ENCODE results near the gene SOX18. TPM values are rescaled to one million over a fixed set of nuclear protein-coding genes. Genes with fewer than 3 reads are reported as not detected.
A peak's percentile ranks its signal among the peaks of the same experiment; 100 is the strongest.

The SOX18 gene
- total and polyA plus RNA-seq, 2 of the 13 experiments (the other 11 are each of a cell fraction or from before 2014, with no cell fraction given), result 1.6 to 1.9 TPM

DNA sequence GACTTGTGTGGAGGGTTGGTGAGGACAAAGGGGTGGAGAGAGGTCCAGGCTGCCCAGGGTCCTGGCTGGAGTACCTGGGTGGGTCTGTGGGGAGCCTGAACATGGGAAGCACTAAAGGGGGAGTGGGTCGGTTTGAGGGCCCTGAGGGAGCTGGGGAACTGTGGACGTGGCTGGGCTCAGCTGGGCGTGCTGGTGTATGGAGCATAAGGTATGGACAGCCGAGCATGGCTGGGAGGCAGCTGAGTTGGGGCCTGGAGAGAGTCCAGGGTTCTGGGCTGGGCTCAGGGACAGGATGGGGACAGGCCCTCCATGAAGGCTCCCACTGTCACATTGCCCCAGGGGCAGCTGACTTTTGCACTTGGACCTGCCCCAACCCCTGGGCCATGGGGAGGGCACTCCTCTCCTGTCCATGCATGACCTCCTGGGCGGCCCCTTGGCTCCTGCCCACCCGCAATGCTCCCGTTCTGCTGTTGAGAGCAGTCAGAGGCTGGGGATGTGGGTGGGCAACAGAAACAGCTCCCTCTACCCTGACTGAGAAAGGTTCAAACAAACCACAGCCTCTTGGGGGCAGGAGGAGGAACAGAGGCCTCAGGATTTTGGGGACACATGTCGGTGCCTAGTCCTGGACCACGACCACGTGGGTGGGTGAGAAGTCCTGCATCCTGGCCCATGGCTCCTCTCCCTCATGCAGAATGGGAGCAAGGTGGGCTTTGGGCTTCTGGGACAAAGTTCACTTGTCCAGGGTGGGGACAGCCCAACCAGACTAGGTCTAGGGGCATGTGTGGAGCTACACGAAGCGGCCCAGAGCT, 9.0 kb downstream of the SOX18 start (continued):
- TF ChIP-seq ETV5 (CRISPR knock-in tag; IDR thresholded peaks at IDR 0.05; ENCODE audit: borderline replicate concordance) (no peak), YY1 (IDR thresholded peaks at IDR 0.05; ENCODE audit: insufficient read depth, insufficient replicate concordance, low read depth, low read length) (no peak), ISL2 (CRISPR knock-in tag; IDR thresholded peaks at IDR 0.05) (no peak; the same call in 1 of the 2 replicates), MIER2 (CRISPR knock-in tag; IDR thresholded peaks at IDR 0.05) (peak; percentile 70; the same call in 1 of the 2 replicates), ESRRA (CRISPR knock-in tag; IDR thresholded peaks at IDR 0.05; ENCODE audit: low read depth) (peak; percentile 82), ZNF101 (CRISPR knock-in tag; IDR thresholded peaks at IDR 0.05; ENCODE audit: borderline replicate concordance, low read depth) (no peak), SRSF4 (IDR thresholded peaks at IDR 0.05; ENCODE audit: low read depth, low read length, poor library complexity, severe bottlenecking) (peak; percentile 56), ZNF713 (CRISPR knock-in tag; IDR thresholded peaks at IDR 0.05) (no peak), IRF2 (CRISPR knock-in tag; IDR thresholded peaks at IDR 0.05) (no peak), EEA1 (CRISPR knock-in tag; IDR thresholded peaks at IDR 0.05; ENCODE audit: borderline replicate concordance) (no peak)
- TF ChIP-seq, protein P1, sequence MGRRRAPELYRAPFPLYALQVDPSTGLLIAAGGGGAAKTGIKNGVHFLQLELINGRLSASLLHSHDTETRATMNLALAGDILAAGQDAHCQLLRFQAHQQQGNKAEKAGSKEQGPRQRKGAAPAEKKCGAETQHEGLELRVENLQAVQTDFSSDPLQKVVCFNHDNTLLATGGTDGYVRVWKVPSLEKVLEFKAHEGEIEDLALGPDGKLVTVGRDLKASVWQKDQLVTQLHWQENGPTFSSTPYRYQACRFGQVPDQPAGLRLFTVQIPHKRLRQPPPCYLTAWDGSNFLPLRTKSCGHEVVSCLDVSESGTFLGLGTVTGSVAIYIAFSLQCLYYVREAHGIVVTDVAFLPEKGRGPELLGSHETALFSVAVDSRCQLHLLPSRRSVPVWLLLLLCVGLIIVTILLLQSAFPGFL (CRISPR knock-in tag; IDR thresholded peaks at IDR 0.05), result 0 out of 2 replicates have a peak, but pooled peaks have one; percentile 65
- TF ChIP-seq, protein P2, sequence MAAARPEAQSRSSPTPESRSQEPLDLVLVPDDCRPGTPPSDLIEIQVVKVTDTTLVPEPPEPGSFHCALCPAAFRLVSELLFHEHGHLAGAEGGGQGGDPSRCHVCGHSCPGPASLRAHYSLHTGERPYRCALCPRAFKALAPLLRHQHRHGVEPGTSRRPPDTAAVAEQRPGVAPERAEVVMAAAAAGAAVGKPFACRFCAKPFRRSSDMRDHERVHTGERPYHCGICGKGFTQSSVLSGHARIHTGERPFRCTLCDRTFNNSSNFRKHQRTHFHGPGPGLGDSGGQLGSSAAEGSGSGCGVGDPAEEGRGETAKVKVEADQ (CRISPR knock-in tag; IDR thresholded peaks at IDR 0.05; ENCODE audit: borderline replicate concordance), result no peak
- TF ChIP-seq, protein P3, sequence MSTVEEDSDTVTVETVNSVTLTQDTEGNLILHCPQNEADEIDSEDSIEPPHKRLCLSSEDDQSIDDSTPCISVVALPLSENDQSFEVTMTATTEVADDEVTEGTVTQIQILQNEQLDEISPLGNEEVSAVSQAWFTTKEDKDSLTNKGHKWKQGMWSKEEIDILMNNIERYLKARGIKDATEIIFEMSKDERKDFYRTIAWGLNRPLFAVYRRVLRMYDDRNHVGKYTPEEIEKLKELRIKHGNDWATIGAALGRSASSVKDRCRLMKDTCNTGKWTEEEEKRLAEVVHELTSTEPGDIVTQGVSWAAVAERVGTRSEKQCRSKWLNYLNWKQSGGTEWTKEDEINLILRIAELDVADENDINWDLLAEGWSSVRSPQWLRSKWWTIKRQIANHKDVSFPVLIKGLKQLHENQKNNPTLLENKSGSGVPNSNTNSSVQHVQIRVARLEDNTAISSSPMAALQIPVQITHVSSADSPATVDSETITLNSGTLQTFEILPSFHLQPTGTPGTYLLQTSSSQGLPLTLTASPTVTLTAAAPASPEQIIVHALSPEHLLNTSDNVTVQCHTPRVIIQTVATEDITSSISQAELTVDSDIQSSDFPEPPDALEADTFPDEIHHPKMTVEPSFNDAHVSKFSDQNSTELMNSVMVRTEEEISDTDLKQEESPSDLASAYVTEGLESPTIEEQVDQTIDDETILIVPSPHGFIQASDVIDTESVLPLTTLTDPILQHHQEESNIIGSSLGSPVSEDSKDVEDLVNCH (CRISPR knock-in tag; IDR thresholded peaks at IDR 0.05), result no peak
- TF ChIP-seq, protein P4, sequence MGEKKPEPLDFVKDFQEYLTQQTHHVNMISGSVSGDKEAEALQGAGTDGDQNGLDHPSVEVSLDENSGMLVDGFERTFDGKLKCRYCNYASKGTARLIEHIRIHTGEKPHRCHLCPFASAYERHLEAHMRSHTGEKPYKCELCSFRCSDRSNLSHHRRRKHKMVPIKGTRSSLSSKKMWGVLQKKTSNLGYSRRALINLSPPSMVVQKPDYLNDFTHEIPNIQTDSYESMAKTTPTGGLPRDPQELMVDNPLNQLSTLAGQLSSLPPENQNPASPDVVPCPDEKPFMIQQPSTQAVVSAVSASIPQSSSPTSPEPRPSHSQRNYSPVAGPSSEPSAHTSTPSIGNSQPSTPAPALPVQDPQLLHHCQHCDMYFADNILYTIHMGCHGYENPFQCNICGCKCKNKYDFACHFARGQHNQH (CRISPR knock-in tag; IDR thresholded peaks at IDR 0.05), result 0 out of 2 replicates have a peak, but pooled peaks have one; percentile 36
- TF ChIP-seq, protein P5, sequence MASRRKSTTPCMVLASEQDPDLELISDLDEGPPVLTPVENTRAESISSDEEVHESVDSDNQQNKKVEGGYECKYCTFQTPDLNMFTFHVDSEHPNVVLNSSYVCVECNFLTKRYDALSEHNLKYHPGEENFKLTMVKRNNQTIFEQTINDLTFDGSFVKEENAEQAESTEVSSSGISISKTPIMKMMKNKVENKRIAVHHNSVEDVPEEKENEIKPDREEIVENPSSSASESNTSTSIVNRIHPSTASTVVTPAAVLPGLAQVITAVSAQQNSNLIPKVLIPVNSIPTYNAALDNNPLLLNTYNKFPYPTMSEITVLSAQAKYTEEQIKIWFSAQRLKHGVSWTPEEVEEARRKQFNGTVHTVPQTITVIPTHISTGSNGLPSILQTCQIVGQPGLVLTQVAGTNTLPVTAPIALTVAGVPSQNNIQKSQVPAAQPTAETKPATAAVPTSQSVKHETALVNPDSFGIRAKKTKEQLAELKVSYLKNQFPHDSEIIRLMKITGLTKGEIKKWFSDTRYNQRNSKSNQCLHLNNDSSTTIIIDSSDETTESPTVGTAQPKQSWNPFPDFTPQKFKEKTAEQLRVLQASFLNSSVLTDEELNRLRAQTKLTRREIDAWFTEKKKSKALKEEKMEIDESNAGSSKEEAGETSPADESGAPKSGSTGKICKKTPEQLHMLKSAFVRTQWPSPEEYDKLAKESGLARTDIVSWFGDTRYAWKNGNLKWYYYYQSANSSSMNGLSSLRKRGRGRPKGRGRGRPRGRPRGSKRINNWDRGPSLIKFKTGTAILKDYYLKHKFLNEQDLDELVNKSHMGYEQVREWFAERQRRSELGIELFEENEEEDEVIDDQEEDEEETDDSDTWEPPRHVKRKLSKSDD (CRISPR knock-in tag; IDR thresholded peaks at IDR 0.05; ENCODE audit: low read depth), result peak; percentile 71
- TF ChIP-seq, protein P6, sequence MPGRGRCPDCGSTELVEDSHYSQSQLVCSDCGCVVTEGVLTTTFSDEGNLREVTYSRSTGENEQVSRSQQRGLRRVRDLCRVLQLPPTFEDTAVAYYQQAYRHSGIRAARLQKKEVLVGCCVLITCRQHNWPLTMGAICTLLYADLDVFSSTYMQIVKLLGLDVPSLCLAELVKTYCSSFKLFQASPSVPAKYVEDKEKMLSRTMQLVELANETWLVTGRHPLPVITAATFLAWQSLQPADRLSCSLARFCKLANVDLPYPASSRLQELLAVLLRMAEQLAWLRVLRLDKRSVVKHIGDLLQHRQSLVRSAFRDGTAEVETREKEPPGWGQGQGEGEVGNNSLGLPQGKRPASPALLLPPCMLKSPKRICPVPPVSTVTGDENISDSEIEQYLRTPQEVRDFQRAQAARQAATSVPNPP (CRISPR knock-in tag; IDR thresholded peaks at IDR 0.05), result no peak
- TF ChIP-seq, protein P7, sequence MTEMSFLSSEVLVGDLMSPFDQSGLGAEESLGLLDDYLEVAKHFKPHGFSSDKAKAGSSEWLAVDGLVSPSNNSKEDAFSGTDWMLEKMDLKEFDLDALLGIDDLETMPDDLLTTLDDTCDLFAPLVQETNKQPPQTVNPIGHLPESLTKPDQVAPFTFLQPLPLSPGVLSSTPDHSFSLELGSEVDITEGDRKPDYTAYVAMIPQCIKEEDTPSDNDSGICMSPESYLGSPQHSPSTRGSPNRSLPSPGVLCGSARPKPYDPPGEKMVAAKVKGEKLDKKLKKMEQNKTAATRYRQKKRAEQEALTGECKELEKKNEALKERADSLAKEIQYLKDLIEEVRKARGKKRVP (CRISPR knock-in tag; IDR thresholded peaks at IDR 0.05), result no peak

Data from HepG2 (cell line).